ENCODE data around the gene MAN2B2.

- no peak for TF ChIP-seq ZFP30 (CRISPR knock-in tag; IDR thresholded peaks at IDR 0.05)
- no peak for TF ChIP-seq SNAI2 (CRISPR knock-in tag; IDR thresholded peaks at IDR 0.05)
- TF ChIP-seq ZC3H10 (CRISPR knock-in tag; IDR thresholded peaks at IDR 0.05): no peak
- TF ChIP-seq ARNTL (CRISPR knock-in tag; IDR thresholded peaks at IDR 0.05; ENCODE audit: borderline replicate concordance, low read depth): no peak
Measured at GRCh38 chr4:6530964-6531363, 44.0 kb upstream of the MAN2B2 start.

All from SK-N-SH treated with all-trans-retinoic acid at 6 μM for 48 hours (cell line).